GM12878 (cell line): ENCODE measurements around the gene PLCG2. TPM values are rescaled to one million over a fixed set of nuclear protein-coding genes. Genes with fewer than 3 reads are reported as not detected.
A peak's percentile ranks its signal among the peaks of the same experiment; 100 is the strongest.

Experiments
- BCL3 ChIP-seq: IDR thresholded peaks from 2 replicates; pipeline ENCODE4 v1.6.1; 2011; ENCODE audit warnings: borderline replicate concordance, low read depth, mild to moderate bottlenecking, moderate library complexity, low read length; ENCODE audit not compliant: insufficient read depth, poor library complexity, severe bottlenecking
- GABPA ChIP-seq: IDR thresholded peaks from 2 replicates; pipeline ENCODE4 v1.6.1; 2014; ENCODE audit warnings: antibody characterized with exemption, low read depth, mild to moderate bottlenecking, inconsistent platforms
- MLLT1 ChIP-seq: fragments of 450-650 bp; IDR thresholded peaks from 2 replicates; pipeline ENCODE4 v1.6.1; 2016; ENCODE audit warnings: mild to moderate bottlenecking
- NFYA ChIP-seq: IDR thresholded peaks from 2 replicates; pipeline ENCODE4 v1.6.1; 2011; ENCODE audit warnings: low read depth, mild to moderate bottlenecking, low read length, improper control_type of control experiment, borderline replicate concordance
- SIX5 ChIP-seq: IDR thresholded peaks from 2 replicates; pipeline ENCODE4 v1.6.1; 2011; ENCODE audit warnings: mild to moderate bottlenecking, low read depth, low read length, moderate library complexity; ENCODE audit not compliant: severe bottlenecking
- SREBF1 ChIP-seq: IDR thresholded peaks from 2 replicates; pipeline ENCODE4 v1.6.1; 2012; ENCODE audit warnings: mild to moderate bottlenecking, low read length
- ZBTB40 ChIP-seq: fragments of 450-650 bp; IDR thresholded peaks from 2 replicates; pipeline ENCODE4 v1.6.1; 2016; ENCODE audit warnings: mild to moderate bottlenecking, moderate library complexity, borderline replicate concordance
- ZNF687 ChIP-seq: fragments of 450-650 bp; IDR thresholded peaks from 2 replicates; pipeline ENCODE4 v1.6.1; 2017; ENCODE audit warnings: mild to moderate bottlenecking, moderate library complexity
- polyA plus RNA-seq, 11 experiments: library from polyadenylated mRNA; depleted of rRNA in 4 of 11; unstranded in 6 of 11; stranded (reverse) in 5 of 11; fragments of >200 nt; fragmentation: Nextera tagmentation in 4 of 11; fragmentation: Illumina TruSeq in 1 of 11; extraction: Ambion mirVana in 4 of 11; extraction: Trizol in 1 of 11; gene quantifications; 1 replicate in 1 of 11; 2 replicates in 10 of 11; pipeline versions ENCODE4 v1.2.1 to v1.2.3, GENCODE V29; 2011 to 2016; ENCODE audit warnings: inconsistent platforms in 2 of 11, missing spikeins in 2 of 11, low read depth in 1 of 11
- total RNA-seq, 4 experiments: library from RNA; depleted of rRNA in 3 of 4; stranded (reverse); fragments of >200 nt in 3 of 4; fragmentation: Illumina TruSeq in 1 of 4; extraction: Trizol in 1 of 4; gene quantifications; 2 replicates each; pipeline versions ENCODE4 v1.2.1 to v1.2.3, GENCODE V29; 2013 to 2021
- TF ChIP-seq, protein P1 (sequence below): fragments of 450-650 bp; IDR thresholded peaks from 2 replicates; pipeline ENCODE4 v1.6.1; 2014; ENCODE audit warnings: mild to moderate bottlenecking

PLCG2 gene
- total and polyA plus RNA-seq, 10 of the 15 experiments (the other 5 are each of a cell fraction or from before 2014, with no cell fraction given), result 47.6 to 256 (median 149) TPM

DNA sequence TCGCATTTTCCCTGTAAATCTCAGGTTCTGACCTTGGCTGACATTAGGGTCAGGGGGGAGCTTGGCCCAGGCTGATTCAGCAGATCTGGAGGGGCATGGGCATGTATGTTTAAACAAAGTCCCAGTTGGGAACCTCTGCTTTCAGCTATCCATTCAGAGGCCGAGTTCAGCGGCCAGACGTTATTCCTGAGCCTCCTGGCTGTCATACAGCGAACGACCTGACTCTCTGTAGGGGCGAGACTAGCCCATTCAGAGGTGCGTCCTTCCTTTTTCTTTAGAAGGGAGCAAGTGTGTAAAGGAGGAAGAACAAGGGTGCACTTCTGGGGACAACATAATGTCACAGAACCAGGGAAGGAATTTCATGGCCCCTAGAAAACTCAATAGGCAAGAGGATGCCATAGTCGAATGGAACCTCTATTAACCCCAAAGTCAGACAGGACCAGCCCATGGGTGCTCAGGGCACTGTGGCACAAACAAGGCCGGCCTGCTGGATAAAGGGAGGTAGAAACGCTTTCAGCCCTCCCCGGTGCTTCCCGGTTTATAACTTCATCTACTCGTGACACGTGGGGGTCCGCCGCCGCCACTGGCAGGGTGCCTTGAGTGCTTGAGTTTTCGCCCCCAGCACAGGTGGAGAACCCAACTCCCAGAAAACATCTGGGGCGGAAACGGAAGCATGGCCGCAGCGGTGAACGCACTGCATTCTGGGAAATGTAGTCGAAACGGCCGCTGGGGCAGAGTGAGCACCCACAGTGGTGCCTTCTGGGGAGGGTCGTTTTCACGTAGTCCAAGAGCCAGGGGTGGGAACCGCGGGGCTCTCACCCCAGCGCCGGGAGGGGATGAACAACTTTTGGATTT lies 33.2 kb upstream of the PLCG2 start (continued):
- 0 out of 2 replicates have a peak, but pooled peaks have one; percentile 30 for TF ChIP-seq MLLT1
- TF ChIP-seq BCL3, result no peak
- no peak for TF ChIP-seq NFYA
- TF ChIP-seq GABPA, result peak; percentile 95
- TF ChIP-seq, protein P1, sequence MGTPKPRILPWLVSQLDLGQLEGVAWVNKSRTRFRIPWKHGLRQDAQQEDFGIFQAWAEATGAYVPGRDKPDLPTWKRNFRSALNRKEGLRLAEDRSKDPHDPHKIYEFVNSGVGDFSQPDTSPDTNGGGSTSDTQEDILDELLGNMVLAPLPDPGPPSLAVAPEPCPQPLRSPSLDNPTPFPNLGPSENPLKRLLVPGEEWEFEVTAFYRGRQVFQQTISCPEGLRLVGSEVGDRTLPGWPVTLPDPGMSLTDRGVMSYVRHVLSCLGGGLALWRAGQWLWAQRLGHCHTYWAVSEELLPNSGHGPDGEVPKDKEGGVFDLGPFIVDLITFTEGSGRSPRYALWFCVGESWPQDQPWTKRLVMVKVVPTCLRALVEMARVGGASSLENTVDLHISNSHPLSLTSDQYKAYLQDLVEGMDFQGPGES, result no peak
- peak; percentile 80 for TF ChIP-seq ZNF687
- TF ChIP-seq SREBF1, result peak; percentile 39; the same call in 1 of the 2 replicates
- TF ChIP-seq ZBTB40, result peak; percentile 94
- TF ChIP-seq SIX5, result peak; percentile 84
